GM12891 (cell line): ENCODE measurements around the gene EPG5.

ENCODE experiments used
- POLR2AphosphoS5 ChIP-seq: IDR thresholded peaks from 2 replicates; pipeline ENCODE4 v1.6.1; 2011; ENCODE audit warnings: low read depth, low read length, control low read depth
- TAF1 ChIP-seq: IDR thresholded peaks from 2 replicates; pipeline ENCODE4 v1.6.1; 2011; ENCODE audit warnings: low read depth, low read length, control low read depth

GRCh38 chr18:45805551-45805950 lies 161.6 kb downstream of the EPG5 start:
- TF ChIP-seq POLR2AphosphoS5 (no peak), TAF1 (no peak)
